Measurements from ENCODE around the gene GJB5. TPM values are rescaled to one million over a fixed set of nuclear protein-coding genes. Genes with fewer than 3 reads are reported as not detected.
A peak's percentile ranks its signal among the peaks of the same experiment; 100 is the strongest.

Gene GJB5
- total RNA-seq, 3 donors from 2014 or later (not counting 1 experiment from before 2014, with no cell fraction given), result not detected

- peaks cover 11% of the 10 kb centered on the region for H3K27me3 ChIP-seq (ENCODE audit: control insufficient read depth, insufficient read depth, low read length)
- peaks cover 13% of the 10 kb centered on the region for H3K4me1 ChIP-seq (ENCODE audit: control insufficient read depth, insufficient read depth, low read length)
- no peak for TF ChIP-seq CTCF (IDR thresholded peaks at IDR 0.05)
- no peak overlapping the region for H3K27ac ChIP-seq (ENCODE audit: low read length)
- 82% methylated on average over 22 of the region's 22 CpGs for WGBS (ENCODE audit: insufficient coverage)
- no peak overlapping the region for H3K4me3 ChIP-seq (ENCODE audit: low read length)
- H3K36me3 Mint-ChIP-seq, result no peaks in the 10 kb centered on the region
- DNase-seq (no peak), ATAC-seq (no peak)
- no peak overlapping the region for H3K4me3 Mint-ChIP-seq
- H3K4me1 Mint-ChIP-seq, result peaks cover 0 to 7% of the 10 kb centered on the region in 2 donors
- intact Hi-C loops (cut with micrococcal nuclease), result loop anchor here (5.0 kb wide), 1 partner anchor 987 kb away; no protein-coding TSS in a partner anchor
- H3K9me3 ChIP-seq (ENCODE audit: control insufficient read depth, insufficient read depth, low read length), result no peaks in the 10 kb centered on the region
- no peak overlapping the region for H3K27ac Mint-ChIP-seq
- no peaks in the 10 kb centered on the region for H3K36me3 ChIP-seq (ENCODE audit: control insufficient read depth, insufficient read depth, low read length)
- H3K9me3 Mint-ChIP-seq, result no peaks in the 10 kb centered on the region
- H3K27me3 Mint-ChIP-seq (ENCODE audit: low read depth in 2 of 2), result peaks cover 28 to 30% of the 10 kb centered on the region in 2 donors
Observed at GRCh38 chr1:34785231-34785874, 30.5 kb downstream of the GJB5 start.

GRCh38 chr1:34785875-34786470 lies 31.1 kb downstream of the GJB5 start:
- TF ChIP-seq CTCF (IDR thresholded peaks at IDR 0.05), result no peak
- H3K27me3 Mint-ChIP-seq (ENCODE audit: low read depth in 2 of 2), result peaks cover 23 to 31% of the 10 kb centered on the region in 2 donors
- no peaks in the 10 kb centered on the region for H3K36me3 ChIP-seq (ENCODE audit: control insufficient read depth, insufficient read depth, low read length)
- DNase-seq, result peak in 1 of 2 donors; percentile 10
- intact Hi-C loops (cut with micrococcal nuclease), result loop anchor here (1.0 to 5.0 kb wide), 3 partner anchors 66 to 986 kb away; no protein-coding TSS in a partner anchor
- H3K9me3 Mint-ChIP-seq, result no peaks in the 10 kb centered on the region
- no peak overlapping the region for H3K27ac Mint-ChIP-seq
- no peaks in the 10 kb centered on the region for H3K9me3 ChIP-seq (ENCODE audit: control insufficient read depth, insufficient read depth, low read length)
- peaks cover 11% of the 10 kb centered on the region for H3K27me3 ChIP-seq (ENCODE audit: control insufficient read depth, insufficient read depth, low read length)
- ATAC-seq, result peak in 1 of 3 donors; percentile 9
- H3K4me1 ChIP-seq (ENCODE audit: control insufficient read depth, insufficient read depth, low read length), result peaks cover 13% of the 10 kb centered on the region
- no peaks in the 10 kb centered on the region for H3K36me3 Mint-ChIP-seq
- H3K4me1 Mint-ChIP-seq, result peaks cover 0 to 7% of the 10 kb centered on the region in 2 donors
- 75% methylated on average over 4 of the region's 4 CpGs for WGBS (ENCODE audit: insufficient coverage)
- H3K27ac ChIP-seq (ENCODE audit: low read length), result no peak overlapping the region
- no peak overlapping the region for H3K4me3 Mint-ChIP-seq
- no peak overlapping the region for H3K4me3 ChIP-seq (ENCODE audit: low read length)

GRCh38 chr1:34786521-34787325 lies 31.9 kb downstream of the GJB5 start:
- Histone ChIP-seq H3K36me3 (ENCODE audit: control insufficient read depth, insufficient read depth, low read length) (no peaks in the 10 kb centered on the region), H3K27ac (ENCODE audit: low read length) (no peak overlapping the region), H3K9me3 (ENCODE audit: control insufficient read depth, insufficient read depth, low read length) (no peaks in the 10 kb centered on the region), H3K4me1 (ENCODE audit: control insufficient read depth, insufficient read depth, low read length) (peaks cover 9% of the 10 kb centered on the region), H3K4me3 (ENCODE audit: low read length) (no peak overlapping the region), H3K27me3 (ENCODE audit: control insufficient read depth, insufficient read depth, low read length) (peaks cover 10% of the 10 kb centered on the region)
- peak; percentile 79 to 94 (median 89) for ATAC-seq
- intact Hi-C loops (cut with micrococcal nuclease), result loop anchor here (1.0 to 5.0 kb wide), 3 partner anchors 66 to 986 kb away; no protein-coding TSS in a partner anchor
- Mint-ChIP-seq H3K4me1 (peaks cover 0 to 7% of the 10 kb centered on the region in 2 donors), H3K36me3 (no peaks in the 10 kb centered on the region), H3K27ac (no peak overlapping the region), H3K9me3 (no peaks in the 10 kb centered on the region), H3K27me3 (ENCODE audit: low read depth in 2 of 2) (peaks cover 29 to 33% of the 10 kb centered on the region in 2 donors), H3K4me3 (no peak overlapping the region)
- peak; percentile 45 to 81 for DNase-seq
- TF ChIP-seq CTCF (IDR thresholded peaks at IDR 0.05), result peak; percentile 73
- WGBS (ENCODE audit: insufficient coverage), result 49% methylated on average over 14 of the region's 14 CpGs

Data from natural killer cell (primary cell).